Measurements from ENCODE around the gene PPP6R3.

GRCh38 chr11:68652683-68653156 is 192.2 kb downstream of the PPP6R3 start:
- no peak for TF ChIP-seq RAD21 (conservative IDR thresholded peaks at IDR 0.05)
- no peak for TF ChIP-seq EZH2 (IDR thresholded peaks at IDR 0.05; ENCODE audit: borderline replicate concordance, insufficient read depth, low read length, poor library complexity, severe bottlenecking)
- no peak for TF ChIP-seq CTCF (IDR thresholded peaks at IDR 0.05; ENCODE audit: poor library complexity, severe bottlenecking)
- TF ChIP-seq POLR2AphosphoS5 (IDR thresholded peaks at IDR 0.05), result no peak
- no peak for TF ChIP-seq TAF1 (IDR thresholded peaks at IDR 0.05; ENCODE audit: low read depth)
- TF ChIP-seq SMC3 (conservative IDR thresholded peaks at IDR 0.05; ENCODE audit: poor library complexity), result no peak

Measured in neural cell (in vitro differentiated cells).